GM18507 (cell line): ENCODE measurements around the gene ALDH9A1.

ENCODE experiments used
- DNase-seq: peaks from one replicate; pipeline ENCODE4 v3.0.0; 2011; ENCODE audit warnings: low read depth; ENCODE audit not compliant: insufficient read length; ENCODE audit errors: extremely low spot score
- FAIRE-seq: peaks from 2 replicates; lab custom pipeline; 2011; peaks lifted over from hg19 to GRCh38; lab: Jason Lieb, UNC

The ALDH9A1 gene

DNA sequence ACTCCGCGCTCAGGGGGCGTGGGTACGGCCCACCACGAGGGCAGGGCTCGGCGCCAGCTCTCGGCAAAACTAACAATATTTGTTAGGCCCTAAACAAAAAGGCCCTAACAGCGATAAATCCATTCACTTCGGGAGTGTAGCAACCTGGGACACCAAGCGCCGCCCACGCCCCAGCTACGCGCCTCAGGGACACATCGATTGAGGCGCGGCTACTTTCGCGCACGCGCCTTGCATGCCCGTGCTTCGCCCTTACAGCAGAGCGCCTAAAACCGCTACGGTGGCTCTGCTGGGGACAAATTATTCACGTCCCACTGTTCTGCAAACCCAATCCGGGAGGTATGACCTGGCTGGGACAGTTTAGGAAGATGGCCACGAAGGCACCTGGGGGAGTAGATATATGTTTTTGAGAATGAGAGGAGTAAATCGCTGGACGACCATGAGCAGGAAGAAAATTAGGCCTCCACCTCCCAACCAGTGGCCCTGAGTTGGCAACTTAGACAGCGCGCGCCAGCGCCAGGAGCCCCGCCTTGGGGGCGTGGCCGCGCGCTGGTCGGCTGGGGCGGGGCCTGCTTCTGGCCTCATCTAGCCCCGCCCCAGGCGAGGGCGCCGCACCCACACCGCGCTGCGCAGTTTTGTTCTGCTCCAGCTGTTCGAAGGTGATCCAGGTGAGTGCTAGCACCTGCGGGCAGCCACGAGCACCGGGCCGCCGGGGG, 67.6 kb downstream of the ALDH9A1 start, which contains the start of gene MGST3:
Gene MGST3, plus strand, starts transcription at position 606 of the 713 bp plus-strand sequence. CDS start 18,614 bp downstream, outside the sequence.
- DNase-seq, result peak; percentile 91

GRCh38 chr1:165629848-165630628, 68.3 kb downstream of the ALDH9A1 start:
- DNase-seq (no peak), FAIRE-seq (no peak)

More for the DNA sequence above, 67.6 kb downstream of the ALDH9A1 start, which contains the start of gene MGST3:
- FAIRE-seq, result peak; percentile 94

- FAIRE-seq, result no peak
- no peak for DNase-seq
Measured at GRCh38 chr1:165629151-165629550, 69.2 kb downstream of the ALDH9A1 start.

DNA sequence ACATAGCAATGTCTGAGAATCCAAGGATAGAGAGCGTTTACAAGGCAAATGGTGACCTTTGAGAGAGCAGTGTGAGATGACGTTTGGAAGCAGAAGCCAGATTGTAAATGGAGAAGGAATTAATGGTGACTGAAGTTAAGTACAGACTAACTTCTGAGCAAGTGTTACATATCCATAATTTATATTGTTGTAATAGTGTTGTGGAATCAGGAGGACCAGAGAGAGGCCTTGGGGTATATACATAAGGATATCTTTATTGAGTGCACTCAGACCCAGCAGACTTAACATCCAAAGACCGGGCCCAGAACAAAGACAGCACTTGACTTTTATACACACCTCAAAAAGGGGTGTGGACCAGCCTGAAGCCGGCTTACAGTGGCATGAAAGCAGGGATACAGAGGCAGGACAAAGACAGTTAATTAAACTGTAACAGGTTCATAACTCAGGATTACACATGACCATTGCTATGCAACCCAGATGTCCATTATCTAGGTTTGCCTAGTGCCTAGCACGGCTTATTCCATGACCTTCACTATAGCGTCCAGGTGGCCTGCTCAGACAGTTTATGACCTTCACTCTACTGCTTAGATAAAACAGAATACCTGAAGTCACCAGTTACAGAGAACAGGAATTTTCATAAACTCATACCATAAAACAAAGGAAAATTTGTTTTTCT, 70.1 kb downstream of the ALDH9A1 start:
- DNase-seq (no peak), FAIRE-seq (no peak)

DNA sequence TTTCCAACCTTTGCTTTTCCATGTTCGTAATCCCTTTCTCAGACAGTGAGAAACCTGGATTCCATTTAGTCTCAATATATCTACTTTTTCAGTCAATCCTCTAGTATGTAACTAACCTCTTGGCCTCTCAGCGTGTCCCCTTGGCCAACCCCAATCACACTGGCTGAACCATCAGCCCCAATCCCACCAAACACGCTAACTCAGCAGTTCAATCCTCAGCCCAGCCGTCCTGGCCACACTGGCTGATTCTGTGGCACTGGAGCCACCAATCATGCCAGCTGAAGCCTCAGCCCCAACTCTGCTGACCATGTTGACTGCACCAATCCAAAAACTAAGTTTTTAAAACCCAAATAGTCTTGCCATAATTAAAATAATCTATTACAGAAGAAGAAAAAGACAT, 73.9 kb downstream of the ALDH9A1 start:
- FAIRE-seq (no peak), DNase-seq (no peak)

DNA sequence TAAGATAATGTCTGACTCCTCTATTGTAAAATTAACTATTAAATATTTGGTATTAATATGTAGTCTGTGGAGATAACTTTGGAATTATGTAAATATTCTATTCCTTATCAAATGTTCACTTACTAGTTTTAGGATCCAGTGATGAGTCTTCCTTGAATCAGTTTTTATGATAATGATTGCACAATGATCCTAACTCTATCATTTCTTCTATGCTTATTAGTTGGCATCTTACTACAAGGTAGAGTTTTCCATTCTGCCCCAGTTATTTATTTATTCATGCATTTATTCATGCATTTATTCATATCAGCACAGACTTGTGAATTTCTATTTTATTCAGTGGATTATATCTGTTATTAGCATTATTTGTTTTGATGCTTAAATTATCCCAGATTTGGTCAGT, 74.7 kb downstream of the ALDH9A1 start:
- FAIRE-seq, result no peak
- DNase-seq, result no peak

GRCh38 chr1:165619647-165620151, 78.7 kb downstream of the ALDH9A1 start:
- DNase-seq, result no peak
- FAIRE-seq, result no peak

DNA sequence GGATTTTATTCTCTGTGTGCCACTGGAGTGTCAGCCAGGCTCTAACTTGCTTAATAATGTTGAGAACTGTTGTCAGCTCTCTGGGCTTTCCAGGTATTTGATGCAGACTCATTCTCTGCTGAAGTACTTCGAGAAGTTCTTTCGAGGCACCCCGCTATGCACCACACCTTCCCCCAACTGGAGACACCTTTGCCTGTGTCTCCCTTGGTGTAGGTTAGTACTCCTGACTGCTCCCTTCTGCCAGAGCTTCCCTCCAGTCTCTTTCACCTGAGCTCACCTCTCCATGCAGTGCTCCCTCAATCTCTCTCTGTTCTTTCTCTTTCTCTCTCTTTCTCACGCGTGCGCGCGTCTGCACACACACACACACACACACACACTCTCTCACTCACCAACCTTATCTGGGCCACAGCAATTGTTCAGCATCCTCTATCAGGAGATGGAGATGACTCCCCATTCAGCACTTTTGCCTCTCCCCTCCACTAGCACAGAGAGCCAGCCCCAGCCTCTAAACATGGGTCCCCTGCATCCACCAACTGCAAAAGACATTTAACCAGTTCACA, 81.3 kb downstream of the ALDH9A1 start:
- DNase-seq (no peak), FAIRE-seq (no peak)

GRCh38 chr1:165616054-165616612, 82.2 kb downstream of the ALDH9A1 start:
- no peak for DNase-seq
- FAIRE-seq, result no peak
